GM10248 (cell line): Measurements from ENCODE around the gene CYP2J2.
"Not testable (repeated sequence)": the region's sequence is repeated elsewhere in the genome, so short reads cannot be mapped to it uniquely, and the experiment has no call there.

Experiments used
- CTCF ChIA-PET: fragments of 300-600 bp; sonication (Branson Sonifier 250); formaldehyde crosslinking; extraction: SDS; loops from one replicate; lab custom pipeline; 2021; ENCODE audit warnings: antibody characterized with exemption; lab: Yijun Ruan, JAX
- POLR2A ChIA-PET: fragments of 350-650 bp; sonication (Branson Sonifier 250); formaldehyde crosslinking; extraction: SDS; loops from one replicate; lab custom pipeline; 2020; ENCODE audit warnings: antibody characterized with exemption; lab: Yijun Ruan, JAX
- DNase-seq: peaks from one replicate; pipeline ENCODE4 v3.0.0; 2012; ENCODE audit errors: extremely low spot score
- CTCF ChIP-seq: IDR thresholded peaks from 2 replicates; pipeline ENCODE4 v1.5.1; 2012; ENCODE audit warnings: mild to moderate bottlenecking, low read depth; ENCODE audit errors: extremely low read depth, missing control alignments, control extremely low read depth

CYP2J2 gene

GRCh38 chr1:59856725-59857338 lies 69.7 kb downstream of the CYP2J2 start:
- no peak for DNase-seq
- CTCF ChIA-PET, result no interaction called here
- POLR2A ChIA-PET, result no interaction called here
- no peak for TF ChIP-seq CTCF

- POLR2A ChIA-PET, CTCF ChIA-PET, DNase-seq: not testable (repeated sequence)
Observed at GRCh38 chr1:59855297-59855696, 71.3 kb downstream of the CYP2J2 start.

- ChIA-PET CTCF (no interaction called here), POLR2A (no interaction called here)
- TF ChIP-seq CTCF, result no peak
- no peak for DNase-seq
Observed at GRCh38 chr1:59852117-59852516, 74.5 kb downstream of the CYP2J2 start.

GRCh38 chr1:59846895-59847282 lies 79.7 kb downstream of the CYP2J2 start:
- no peak for DNase-seq
- ChIA-PET CTCF (no interaction called here), POLR2A (no interaction called here)
- no peak for TF ChIP-seq CTCF

- CTCF ChIA-PET, result no interaction called here
- no peak for TF ChIP-seq CTCF
- DNase-seq, result no peak
- POLR2A ChIA-PET, result no interaction called here
Observed at GRCh38 chr1:59846209-59846894, 80.2 kb downstream of the CYP2J2 start.

- no peak for TF ChIP-seq CTCF
- no peak for DNase-seq
- CTCF ChIA-PET, result interaction anchor here (0.8 kb wide), 1 partner anchor 14 kb away, joined by 3 read pairs; no protein-coding TSS in a partner anchor
- POLR2A ChIA-PET, result no interaction called here
Observed at GRCh38 chr1:59845091-59845490, 81.5 kb downstream of the CYP2J2 start.
